ENCODE data around the gene CCDC28B. TPM values are rescaled to one million over a fixed set of nuclear protein-coding genes. Genes with fewer than 3 reads are reported as not detected.

The CCDC28B gene
- total and polyA plus RNA-seq, 2 of the 13 experiments (the other 11 are each of a cell fraction or from before 2014, with no cell fraction given) = 2.6 to 3.5 TPM

DNA sequence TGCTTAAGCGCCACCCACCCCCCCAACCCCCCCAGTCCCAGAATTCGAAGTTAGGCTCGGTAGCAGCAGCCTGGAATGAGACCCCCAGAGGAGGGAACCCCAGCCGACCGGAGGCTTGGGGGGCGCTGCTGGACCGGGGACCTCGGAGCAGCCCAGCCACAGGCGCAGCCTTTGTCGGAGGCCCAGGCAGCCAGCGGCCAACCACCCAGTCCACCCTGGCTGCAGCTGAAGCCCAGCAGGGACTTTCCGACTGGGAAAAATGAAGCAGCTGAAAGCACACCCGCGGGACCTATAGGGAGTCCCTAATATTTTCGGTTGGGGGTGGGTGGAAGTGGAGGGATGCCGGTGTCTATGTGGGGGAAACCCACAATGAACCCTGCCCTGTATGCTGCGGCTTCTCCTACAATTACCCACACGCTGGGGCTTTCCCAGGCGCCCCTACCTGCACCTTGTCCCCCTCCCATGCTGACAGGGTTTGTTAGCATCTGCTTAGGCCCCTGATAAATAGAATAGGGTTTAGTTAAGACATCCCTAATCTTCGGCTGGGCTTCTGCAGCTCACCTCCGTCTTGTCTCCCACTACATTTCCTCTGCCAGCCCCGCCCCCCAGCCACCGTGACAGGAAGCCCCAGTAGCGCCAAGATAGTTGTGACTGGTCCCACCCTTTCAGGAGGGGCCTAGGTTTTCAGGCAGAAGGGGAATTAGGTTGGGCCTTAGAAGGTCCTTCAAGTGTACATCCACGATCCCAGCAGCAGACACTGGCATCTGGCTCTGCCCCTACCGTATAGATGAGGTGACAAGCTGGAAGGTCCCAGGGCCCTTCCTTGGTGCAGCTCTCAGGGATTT, 838 bp downstream of the CCDC28B start (continued):
- 0 out of 2 replicates have a peak, but pooled peaks have one; percentile 44 for TF ChIP-seq PHF21A (CRISPR knock-in tag; IDR thresholded peaks at IDR 0.05)
- TF ChIP-seq ZNF329 (CRISPR knock-in tag; IDR thresholded peaks at IDR 0.05; ENCODE audit: low read depth) = no peak
- no peak for TF ChIP-seq ASH2L (IDR thresholded peaks at IDR 0.05; ENCODE audit: insufficient read length, low read depth, low read length)
- TF ChIP-seq HNRNPH1 (optimal IDR thresholded peaks at IDR 0.05; ENCODE audit: low read depth, low read length) = no peak
- no peak for TF ChIP-seq SRSF1 (optimal IDR thresholded peaks at IDR 0.05; ENCODE audit: low read depth, low read length)
- TF ChIP-seq, protein P1, sequence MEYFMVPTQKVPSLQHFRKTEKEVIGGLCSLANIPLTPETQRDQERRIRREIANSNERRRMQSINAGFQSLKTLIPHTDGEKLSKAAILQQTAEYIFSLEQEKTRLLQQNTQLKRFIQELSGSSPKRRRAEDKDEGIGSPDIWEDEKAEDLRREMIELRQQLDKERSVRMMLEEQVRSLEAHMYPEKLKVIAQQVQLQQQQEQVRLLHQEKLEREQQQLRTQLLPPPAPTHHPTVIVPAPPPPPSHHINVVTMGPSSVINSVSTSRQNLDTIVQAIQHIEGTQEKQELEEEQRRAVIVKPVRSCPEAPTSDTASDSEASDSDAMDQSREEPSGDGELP (IDR thresholded peaks at IDR 0.05; ENCODE audit: borderline replicate concordance, low read depth) = 0 out of 2 replicates have a peak, but pooled peaks have one; percentile 13
- no peak for TF ChIP-seq ZSCAN25 (CRISPR knock-in tag; IDR thresholded peaks at IDR 0.05)
- no peak for TF ChIP-seq ZSCAN20 (CRISPR knock-in tag; IDR thresholded peaks at IDR 0.05; ENCODE audit: borderline replicate concordance)
- TF ChIP-seq RAD21 (CRISPR knock-in tag; IDR thresholded peaks at IDR 0.05) = 0 out of 2 replicates have a peak, but pooled peaks have one; percentile 27
- TF ChIP-seq STAT5B (CRISPR knock-in tag; IDR thresholded peaks at IDR 0.05) = no peak
- no peak for TF ChIP-seq SMAD1 (CRISPR knock-in tag; IDR thresholded peaks at IDR 0.05; ENCODE audit: borderline replicate concordance, low read depth)
- 0 out of 4 replicates have a peak, but pooled peaks of 1 of the 2 experiments have one; percentile 16 for TF ChIP-seq POLR2A (IDR thresholded peaks at IDR 0.05; ENCODE audit: insufficient read depth in 1 of 2, low read depth in 2 of 2, low read length in 2 of 2)
- no peak for TF ChIP-seq MNT (IDR thresholded peaks at IDR 0.05)
- no peak for TF ChIP-seq PBX2 (CRISPR knock-in tag; IDR thresholded peaks at IDR 0.05)
- TF ChIP-seq PHF8 (CRISPR knock-in tag; IDR thresholded peaks at IDR 0.05) = peak; percentile 29; the same call in 1 of the 2 replicates
- TF ChIP-seq EEA1 (CRISPR knock-in tag; IDR thresholded peaks at IDR 0.05; ENCODE audit: borderline replicate concordance) = no peak
- no peak for TF ChIP-seq RAD51 (IDR thresholded peaks at IDR 0.05; ENCODE audit: borderline replicate concordance)
- TF ChIP-seq AGO1 (IDR thresholded peaks at IDR 0.05; ENCODE audit: low read depth, low read length, poor library complexity, severe bottlenecking) = peak; percentile 77
- no peak for TF ChIP-seq HDAC6 (IDR thresholded peaks at IDR 0.05; ENCODE audit: low read depth, low read length)
- no peak for TF ChIP-seq ZNF205 (CRISPR knock-in tag; IDR thresholded peaks at IDR 0.05)
- TF ChIP-seq NFIC (IDR thresholded peaks at IDR 0.05; ENCODE audit: low read length) = no peak
- TF ChIP-seq ZBTB39 (CRISPR knock-in tag; IDR thresholded peaks at IDR 0.05) = no peak
- TF ChIP-seq THYN1 (CRISPR knock-in tag; IDR thresholded peaks at IDR 0.05; ENCODE audit: borderline replicate concordance, low read depth) = no peak
- no peak for TF ChIP-seq ZNF337 (CRISPR knock-in tag; IDR thresholded peaks at IDR 0.05; ENCODE audit: borderline replicate concordance, low read depth)
- TF ChIP-seq ZZZ3 (CRISPR knock-in tag; IDR thresholded peaks at IDR 0.05; ENCODE audit: borderline replicate concordance) = no peak
